Astrocyte (in vitro differentiated cells and primary cell): ENCODE results near the gene CLEC16A. TPM values are rescaled to one million over a fixed set of nuclear protein-coding genes. Genes with fewer than 3 reads are reported as not detected.

Experiments
- DNase-seq: peaks from one replicate; pipeline ENCODE4 v3.0.0-alpha.2; 2010; ENCODE audit warnings: low read depth
- FAIRE-seq: peaks from 2 replicates; lab custom pipeline; 2011; peaks lifted over from hg19 to GRCh38; lab: Jason Lieb, UNC
- H2AFZ ChIP-seq: 2 replicates; pipeline ENCODE4 v1.6.0; 2012; ENCODE audit warnings: low read depth, low read length, inconsistent platforms
- H3K27ac ChIP-seq: 2 replicates; pipeline ENCODE4 v1.5.1; 2011; ENCODE audit warnings: low read depth, low read length, inconsistent platforms
- H3K27me3 ChIP-seq: 2 replicates; pipeline ENCODE4 v1.6.0; 2011; ENCODE audit warnings: low read length, inconsistent platforms; ENCODE audit not compliant: insufficient read depth
- H3K36me3 ChIP-seq: 2 replicates; pipeline ENCODE4 v1.5.1; 2011; ENCODE audit warnings: low read length, inconsistent platforms; ENCODE audit not compliant: insufficient read depth
- H3K4me1 ChIP-seq: 2 replicates; pipeline ENCODE4 v1.5.1; 2011; ENCODE audit warnings: low read length, inconsistent platforms; ENCODE audit not compliant: insufficient read depth
- H3K4me2 ChIP-seq: 2 replicates; pipeline ENCODE4 v1.6.0; 2012; ENCODE audit warnings: low read length, inconsistent platforms
- H3K4me3 ChIP-seq: 2 replicates; pipeline ENCODE4 v1.5.1; 2011; ENCODE audit warnings: low read depth, mild to moderate bottlenecking, low read length, inconsistent platforms; ENCODE audit not compliant: insufficient read depth
- H3K79me2 ChIP-seq: 2 replicates; pipeline ENCODE4 v1.6.0; 2012; ENCODE audit warnings: mild to moderate bottlenecking, low read length, inconsistent platforms; ENCODE audit not compliant: insufficient read depth
- H3K9ac ChIP-seq: 2 replicates; pipeline ENCODE4 v1.6.0; 2012; ENCODE audit warnings: mild to moderate bottlenecking, low read length, inconsistent platforms
- H3K9me3 ChIP-seq: 2 replicates; pipeline ENCODE4 v1.5.1; 2012; ENCODE audit warnings: low read depth, mild to moderate bottlenecking, low read length, inconsistent platforms; ENCODE audit not compliant: insufficient read depth
- H4K20me1 ChIP-seq: 2 replicates; pipeline ENCODE4 v1.6.0; 2012; ENCODE audit warnings: low read length, inconsistent platforms; ENCODE audit not compliant: insufficient read depth
- H3K27ac Mint-ChIP-seq: one replicate; pipeline ENCODE4 v1.8.0; 2021; ENCODE audit warnings: mild to moderate bottlenecking, mixed read lengths; ENCODE audit not compliant: unreplicated experiment
- H3K27me3 Mint-ChIP-seq: one replicate; pipeline ENCODE4 v1.8.0; 2021; ENCODE audit warnings: low read depth, mixed read lengths; ENCODE audit not compliant: unreplicated experiment
- H3K36me3 Mint-ChIP-seq: one replicate; pipeline ENCODE4 v1.8.0; 2021; ENCODE audit warnings: low read depth, mixed read lengths; ENCODE audit not compliant: unreplicated experiment
- H3K4me1 Mint-ChIP-seq: one replicate; pipeline ENCODE4 v1.8.0; 2021; ENCODE audit warnings: low read depth, mixed read lengths; ENCODE audit not compliant: unreplicated experiment
- H3K4me3 Mint-ChIP-seq: one replicate; pipeline ENCODE4 v1.8.0; 2021; ENCODE audit warnings: mild to moderate bottlenecking, moderate library complexity, mixed read lengths; ENCODE audit not compliant: unreplicated experiment
- H3K9me3 Mint-ChIP-seq: one replicate; pipeline ENCODE4 v1.8.0; 2021; ENCODE audit warnings: mild to moderate bottlenecking, mixed read lengths; ENCODE audit not compliant: unreplicated experiment
- EZH2 ChIP-seq: IDR thresholded peaks from 2 replicates; pipeline ENCODE4 v1.6.1; 2012; ENCODE audit warnings: mild to moderate bottlenecking, low read length, inconsistent platforms; ENCODE audit not compliant: insufficient read depth
- total RNA-seq: library from RNA; stranded (reverse); gene quantifications from 2 replicates; pipeline ENCODE4 v1.2.1, GENCODE V29; 2021
- TF ChIP-seq, protein P1 (sequence below): IDR thresholded peaks from 2 replicates; pipeline ENCODE4 v1.5.1; 2011; ENCODE audit warnings: low read depth, mild to moderate bottlenecking, inconsistent platforms, low read length, moderate library complexity; ENCODE audit not compliant: insufficient read depth

The CLEC16A gene
- total RNA-seq, 1 donor from 2014 or later, result 31.7 TPM

DNA sequence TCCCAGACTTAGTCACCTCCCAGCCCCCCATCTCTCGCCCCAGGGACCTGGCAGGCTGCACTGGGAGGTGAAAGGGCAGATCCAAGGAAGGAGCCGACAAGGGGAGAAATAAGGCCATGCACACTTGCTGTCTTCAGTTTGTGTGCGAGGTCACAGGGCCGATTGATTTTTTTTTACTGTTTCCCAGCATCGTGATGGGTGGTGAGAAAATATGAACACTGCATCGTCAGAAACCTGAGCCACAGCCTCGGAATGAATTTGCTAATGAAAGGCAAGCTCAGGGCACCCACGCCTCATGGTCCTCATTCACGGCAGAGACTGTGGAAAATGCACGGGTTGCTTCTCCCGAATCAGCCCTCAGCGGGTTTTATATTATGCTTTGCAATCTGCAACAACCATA lies 213.7 kb downstream of the CLEC16A start:
- H3K4me1 ChIP-seq, result peaks cover 10% of the 10 kb centered on the region
- no peak overlapping the region for H3K27ac Mint-ChIP-seq

GRCh38 chr16:11159282-11159681 lies 214.9 kb downstream of the CLEC16A start:
- no peaks in the 10 kb centered on the region for H3K9me3 Mint-ChIP-seq
- no peaks in the 10 kb centered on the region for H3K27me3 ChIP-seq
- no peaks in the 10 kb centered on the region for H3K9me3 ChIP-seq
- no peak overlapping the region for H3K4me3 ChIP-seq
- no peak for FAIRE-seq
- H3K9ac ChIP-seq, result no peak overlapping the region
- no peaks in the 10 kb centered on the region for H3K36me3 ChIP-seq
- no peak overlapping the region for H3K4me2 ChIP-seq
- H3K36me3 Mint-ChIP-seq, result peaks cover 13% of the 10 kb centered on the region
- TF ChIP-seq, protein P1, sequence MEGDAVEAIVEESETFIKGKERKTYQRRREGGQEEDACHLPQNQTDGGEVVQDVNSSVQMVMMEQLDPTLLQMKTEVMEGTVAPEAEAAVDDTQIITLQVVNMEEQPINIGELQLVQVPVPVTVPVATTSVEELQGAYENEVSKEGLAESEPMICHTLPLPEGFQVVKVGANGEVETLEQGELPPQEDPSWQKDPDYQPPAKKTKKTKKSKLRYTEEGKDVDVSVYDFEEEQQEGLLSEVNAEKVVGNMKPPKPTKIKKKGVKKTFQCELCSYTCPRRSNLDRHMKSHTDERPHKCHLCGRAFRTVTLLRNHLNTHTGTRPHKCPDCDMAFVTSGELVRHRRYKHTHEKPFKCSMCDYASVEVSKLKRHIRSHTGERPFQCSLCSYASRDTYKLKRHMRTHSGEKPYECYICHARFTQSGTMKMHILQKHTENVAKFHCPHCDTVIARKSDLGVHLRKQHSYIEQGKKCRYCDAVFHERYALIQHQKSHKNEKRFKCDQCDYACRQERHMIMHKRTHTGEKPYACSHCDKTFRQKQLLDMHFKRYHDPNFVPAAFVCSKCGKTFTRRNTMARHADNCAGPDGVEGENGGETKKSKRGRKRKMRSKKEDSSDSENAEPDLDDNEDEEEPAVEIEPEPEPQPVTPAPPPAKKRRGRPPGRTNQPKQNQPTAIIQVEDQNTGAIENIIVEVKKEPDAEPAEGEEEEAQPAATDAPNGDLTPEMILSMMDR, result no peak
- TF ChIP-seq EZH2, result no peak
- peaks cover 10% of the 10 kb centered on the region for H3K4me1 ChIP-seq
- no peaks in the 10 kb centered on the region for H3K79me2 ChIP-seq
- no peaks in the 10 kb centered on the region for H3K27me3 Mint-ChIP-seq
- no peak overlapping the region for H3K4me3 Mint-ChIP-seq
- no peak for DNase-seq
- no peak overlapping the region for H3K27ac Mint-ChIP-seq
- H3K27ac ChIP-seq, result no peak overlapping the region
- peaks cover 22% of the 10 kb centered on the region for H3K4me1 Mint-ChIP-seq
- peaks cover 13% of the 10 kb centered on the region for H4K20me1 ChIP-seq
- no peak overlapping the region for H2AFZ ChIP-seq

More for the DNA sequence above, 213.7 kb downstream of the CLEC16A start:
- Histone ChIP-seq H3K4me2 (no peak overlapping the region), H2AFZ (no peak overlapping the region), H3K36me3 (no peaks in the 10 kb centered on the region), H3K4me3 (no peak overlapping the region), H3K27me3 (no peaks in the 10 kb centered on the region), H4K20me1 (peaks cover 5% of the 10 kb centered on the region), H3K79me2 (no peaks in the 10 kb centered on the region), H3K9me3 (no peaks in the 10 kb centered on the region), H3K9ac (no peak overlapping the region), H3K27ac (no peak overlapping the region)
- TF ChIP-seq, protein P1, result no peak
- no peak for TF ChIP-seq EZH2
- H3K4me3 Mint-ChIP-seq, result no peak overlapping the region
- peaks cover 14% of the 10 kb centered on the region for H3K36me3 Mint-ChIP-seq
- H3K9me3 Mint-ChIP-seq, result peaks cover 1% of the 10 kb centered on the region
- H3K4me1 Mint-ChIP-seq, result peaks cover 22% of the 10 kb centered on the region
- H3K27me3 Mint-ChIP-seq, result no peaks in the 10 kb centered on the region
- DNase-seq (no peak), FAIRE-seq (no peak)

- no peak overlapping the region for H3K4me3 Mint-ChIP-seq
- TF ChIP-seq EZH2, result no peak
- TF ChIP-seq, protein P1, result no peak
- Histone ChIP-seq H4K20me1 (peaks cover 13% of the 10 kb centered on the region), H3K27me3 (no peaks in the 10 kb centered on the region), H3K4me2 (no peak overlapping the region), H3K36me3 (no peaks in the 10 kb centered on the region), H3K79me2 (no peaks in the 10 kb centered on the region), H3K27ac (no peak overlapping the region), H3K9ac (no peak overlapping the region), H2AFZ (no peak overlapping the region), H3K4me1 (peaks cover 3% of the 10 kb centered on the region), H3K4me3 (no peak overlapping the region), H3K9me3 (no peaks in the 10 kb centered on the region)
- peaks cover 17% of the 10 kb centered on the region for H3K4me1 Mint-ChIP-seq
- peaks cover 9% of the 10 kb centered on the region for H3K36me3 Mint-ChIP-seq
- DNase-seq (no peak), FAIRE-seq (no peak)
- H3K27me3 Mint-ChIP-seq, result no peaks in the 10 kb centered on the region
- no peak overlapping the region for H3K27ac Mint-ChIP-seq
- H3K9me3 Mint-ChIP-seq, result no peaks in the 10 kb centered on the region
These were observed 216.3 kb downstream of the CLEC16A start for GRCh38 chr16:11160676-11161115.
